NCI-H146 treated with DMSO at 0.1 percent for 48 hours (cell line): Measurements from ENCODE around the gene CLTCL1.
"Not testable (repeated sequence)": the region's sequence is repeated elsewhere in the genome, so short reads cannot be mapped to it uniquely, and the experiment has no call there.

Experiments used
- DNase-seq: peaks from one replicate; lab custom pipeline; 2025; ENCODE audit not compliant: unreplicated experiment; lab: John Stamatoyannopoulos, UW

CLTCL1 gene

DNA sequence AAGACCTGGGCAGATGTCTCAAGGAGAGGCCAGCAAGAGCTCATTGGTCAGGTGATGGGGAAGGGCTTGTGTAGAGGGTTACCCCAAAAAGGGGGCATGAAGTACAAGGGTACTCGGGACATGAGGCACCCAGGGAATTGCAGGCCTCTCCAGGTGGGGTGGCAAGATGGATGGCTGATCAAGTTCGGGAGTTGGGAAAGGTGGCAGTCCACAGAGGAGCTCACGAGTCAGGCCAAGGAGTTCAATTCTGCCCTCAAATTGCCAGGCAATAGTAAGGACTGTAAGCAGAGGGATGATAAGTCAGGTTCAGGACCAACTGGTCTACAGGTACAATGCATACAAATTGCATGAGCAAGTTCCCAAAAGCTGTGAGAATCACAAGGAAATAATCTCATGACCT, 70.7 kb downstream of the CLTCL1 start:
- DNase-seq = no peak

DNA sequence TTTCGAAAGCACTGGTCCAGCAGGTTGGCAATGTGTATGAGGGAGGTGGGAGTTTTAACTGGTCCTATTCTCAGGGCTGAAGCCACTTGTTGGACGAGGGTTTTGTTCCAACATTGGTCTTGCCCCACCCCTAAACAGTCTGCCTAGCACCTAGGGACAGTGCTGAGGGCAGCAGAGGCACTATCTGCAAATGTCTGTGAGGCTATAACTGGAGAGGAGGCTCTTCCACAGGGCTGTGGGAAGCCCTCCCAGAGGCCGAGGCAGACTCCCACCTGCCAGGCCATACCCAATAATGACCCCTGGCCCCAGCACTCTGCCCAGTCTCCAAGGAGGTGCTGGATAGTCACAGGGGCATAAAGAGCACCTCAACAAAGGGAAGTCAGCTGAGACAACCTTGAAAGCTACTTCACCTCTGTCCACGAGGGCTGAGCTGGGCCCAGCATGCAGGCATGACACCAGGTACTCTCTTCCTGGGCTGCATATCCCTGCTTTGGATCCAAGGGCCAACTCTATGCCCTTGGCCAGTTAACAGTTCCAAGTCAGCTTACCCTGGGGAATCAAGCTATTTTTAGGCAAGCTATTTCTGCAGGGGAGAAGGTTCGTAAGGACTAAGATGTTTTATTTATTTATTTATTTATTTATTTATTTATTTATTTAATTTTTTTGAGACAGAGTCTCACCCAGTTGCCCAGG, 72.8 kb downstream of the CLTCL1 start:
- DNase-seq = no peak

DNA sequence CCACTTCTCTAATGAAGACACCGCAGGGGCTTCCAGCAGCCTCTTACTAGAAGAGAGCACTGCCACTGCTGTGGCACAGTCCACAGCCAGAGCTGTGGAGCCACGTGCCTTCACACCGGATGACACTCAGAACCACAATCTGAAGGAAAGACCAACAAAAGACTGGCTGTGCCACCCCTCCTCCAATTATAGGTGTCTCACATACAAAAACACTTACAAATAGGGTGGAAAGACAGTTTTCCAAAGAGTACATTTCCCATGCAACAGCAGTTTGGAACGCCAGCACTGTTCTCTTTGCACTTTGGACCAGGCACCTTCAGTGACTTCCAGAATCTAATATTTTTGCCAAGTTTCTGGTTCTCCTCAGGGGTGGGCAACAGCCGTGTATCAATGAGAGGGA, 74.9 kb downstream of the CLTCL1 start:
- no peak for DNase-seq

DNA sequence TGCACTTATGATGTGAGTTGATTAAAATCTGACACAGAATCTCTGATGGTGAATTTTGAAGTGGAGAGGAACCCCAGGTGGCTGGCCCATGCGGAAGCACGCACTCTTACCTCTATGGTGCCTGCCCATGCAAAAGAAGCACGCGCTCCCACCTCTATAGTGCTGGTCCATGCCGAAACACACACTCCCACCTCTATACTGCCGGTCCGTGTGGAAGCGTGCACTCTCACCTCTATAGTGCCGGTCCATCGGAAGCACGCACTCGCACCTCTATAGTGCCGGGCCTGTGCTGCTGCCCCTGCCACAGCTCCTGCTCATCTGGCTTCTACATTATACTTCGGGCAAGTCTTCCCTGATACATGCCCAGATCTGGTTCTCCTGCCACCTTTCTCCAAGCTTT, 76.2 kb downstream of the CLTCL1 start:
- DNase-seq = no peak

DNA sequence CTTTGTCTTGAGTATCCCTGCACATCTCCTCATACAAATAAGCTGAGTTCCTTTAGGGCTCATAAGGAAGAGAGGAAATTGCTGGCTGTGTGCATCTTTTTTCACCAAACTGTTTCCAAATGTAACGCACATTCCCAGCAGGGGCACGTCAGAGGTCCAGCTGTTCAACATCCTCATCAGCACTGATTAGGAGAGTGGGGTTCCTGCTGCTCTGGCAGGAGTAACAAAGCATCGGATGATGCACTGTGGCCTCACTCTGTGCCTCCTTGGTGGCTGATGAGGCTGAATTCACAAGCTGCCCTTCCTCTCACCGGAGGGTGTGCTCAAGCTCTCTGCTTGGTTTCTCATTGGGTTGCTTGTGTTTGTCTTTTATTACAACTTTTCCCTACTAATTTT, 77.4 kb downstream of the CLTCL1 start:
- no peak for DNase-seq

DNA sequence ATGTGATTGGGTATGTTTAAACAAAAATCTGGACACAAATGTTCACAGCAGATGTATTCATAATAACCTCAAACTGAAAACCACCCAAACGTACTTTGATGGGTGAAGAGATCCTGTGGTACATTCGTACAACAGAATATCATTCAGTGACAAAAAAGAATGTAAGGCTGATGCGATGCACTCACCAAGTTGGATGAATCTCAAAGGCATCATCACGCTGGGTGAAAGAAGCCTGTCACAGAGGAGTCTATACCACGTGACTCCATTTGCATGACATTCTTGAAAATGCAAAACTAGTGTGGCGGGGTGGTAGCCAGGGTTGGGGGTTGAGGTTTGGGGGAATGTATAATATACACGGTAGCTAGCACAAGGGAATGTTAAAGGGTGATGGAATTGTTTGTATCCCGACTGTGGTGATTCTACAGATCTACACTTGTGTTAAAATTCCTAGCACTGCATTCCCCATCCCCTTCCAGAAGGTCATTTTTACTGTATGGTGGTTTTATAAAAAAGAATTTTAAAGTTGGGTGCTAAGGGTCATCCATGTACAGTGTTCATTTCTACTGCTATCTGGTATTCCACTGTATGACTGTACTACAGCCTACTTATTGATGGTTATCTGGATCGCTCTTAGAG, 78.0 kb downstream of the CLTCL1 start:
- DNase-seq = no peak

DNA sequence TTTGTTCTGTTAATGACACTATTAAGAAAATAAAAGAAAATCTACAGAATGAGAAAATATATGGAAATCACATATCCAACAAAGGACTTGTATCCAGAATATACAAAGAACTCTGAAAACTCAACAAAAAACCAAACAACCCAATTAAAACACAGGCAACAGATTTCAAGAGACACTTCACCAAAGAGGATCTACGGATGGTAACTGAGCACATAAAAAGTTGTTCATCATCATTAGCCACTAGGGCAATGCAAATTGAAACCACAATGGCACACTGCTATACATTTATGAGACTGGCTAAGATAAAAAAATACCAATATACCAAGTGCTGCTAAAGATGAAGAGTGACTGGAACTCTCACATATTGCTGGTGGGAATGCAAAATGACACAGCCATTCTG, 78.5 kb downstream of the CLTCL1 start:
- no peak for DNase-seq

DNA sequence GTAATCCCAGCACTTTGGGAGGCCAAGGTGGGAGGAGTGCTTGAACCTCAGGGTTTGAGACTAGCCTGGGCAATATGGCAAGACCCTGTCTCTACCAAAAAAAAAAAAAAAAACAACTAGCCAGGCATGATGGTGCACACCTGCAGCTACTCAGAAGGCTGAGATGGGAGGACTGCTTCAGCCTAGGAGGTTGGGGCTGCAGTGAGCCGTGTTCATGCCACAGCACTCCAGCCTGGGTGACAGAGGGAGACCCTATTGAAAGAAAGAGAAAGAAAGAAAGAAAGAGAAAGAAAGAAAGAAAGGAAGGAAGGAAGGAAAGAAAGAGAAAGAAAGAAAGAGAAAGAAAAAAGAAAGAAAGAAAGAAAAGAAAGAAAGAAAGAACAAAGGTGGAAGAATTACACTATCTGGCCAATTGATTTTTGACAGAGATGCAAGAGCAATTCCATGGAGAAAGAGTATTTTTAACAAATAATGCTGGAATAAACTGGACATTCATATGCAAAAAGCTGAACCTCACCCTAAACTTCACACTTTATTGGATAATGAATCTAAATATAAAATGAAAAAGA, 79.1 kb downstream of the CLTCL1 start:
- no peak for DNase-seq

DNA sequence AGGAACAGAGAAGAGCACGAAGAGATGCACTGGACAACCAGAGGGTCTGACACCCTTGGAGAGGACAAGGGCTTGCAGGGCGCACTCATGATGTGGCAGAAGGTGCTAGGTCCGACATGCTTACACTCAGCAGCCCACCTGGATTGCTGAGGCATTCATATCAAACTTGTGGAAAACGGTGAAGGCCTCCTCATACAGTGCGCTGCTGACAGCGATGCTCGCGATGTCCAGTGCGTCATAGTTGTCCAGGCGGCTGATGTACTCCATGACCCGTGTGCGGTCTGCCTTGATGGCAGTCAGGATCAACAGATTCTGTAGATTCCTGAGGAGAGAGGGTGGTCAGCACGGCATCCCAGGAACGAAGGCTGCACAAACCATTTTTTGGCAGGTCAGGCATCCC, 81.3 kb downstream of the CLTCL1 start:
- no peak for DNase-seq

DNA sequence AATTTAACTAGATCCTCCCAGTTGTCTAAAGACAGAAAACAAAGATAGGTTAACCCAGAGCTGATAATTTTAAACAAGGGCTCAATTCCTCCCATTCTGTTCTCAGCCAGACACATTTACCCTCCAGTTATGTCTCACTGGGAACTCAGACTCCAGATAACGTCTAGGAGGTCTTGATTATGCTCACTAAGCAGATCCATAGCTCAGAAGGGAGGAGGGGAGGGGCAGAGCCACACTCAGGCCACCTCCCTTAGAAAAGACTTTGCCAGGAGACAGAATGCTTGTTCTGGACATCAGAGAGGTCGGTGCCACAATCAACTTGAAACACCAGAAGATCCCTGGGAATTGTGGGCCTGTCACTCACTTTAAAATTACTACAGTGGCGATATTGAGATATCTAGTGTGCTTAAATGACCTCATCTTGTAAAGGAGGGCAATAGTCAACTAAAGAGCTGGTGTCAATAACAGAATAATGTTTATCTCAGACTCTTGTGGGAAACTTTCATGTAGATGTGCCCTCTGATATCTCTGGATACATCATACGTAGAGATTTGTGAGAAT, 83.2 kb downstream of the CLTCL1 start:
- DNase-seq = no peak

DNA sequence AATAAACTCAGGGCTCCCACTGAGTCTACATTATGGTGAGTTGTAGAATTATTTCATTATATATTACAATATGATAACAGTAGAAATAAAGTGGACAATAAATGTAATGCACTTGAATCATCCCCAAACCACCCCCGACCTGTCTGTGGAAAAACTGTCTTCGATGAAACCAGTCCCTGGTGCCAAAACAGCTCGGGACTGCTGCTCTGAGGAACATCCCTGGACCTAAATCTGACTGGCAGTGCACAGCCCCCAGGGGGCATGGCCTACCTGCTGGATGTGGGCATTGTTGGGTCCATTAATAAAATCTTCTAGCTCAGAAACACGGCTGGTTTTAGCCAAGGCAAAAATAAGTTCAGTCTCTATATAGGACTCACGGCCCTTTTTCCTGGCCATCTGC, 83.6 kb downstream of the CLTCL1 start:
- no peak for DNase-seq

DNA sequence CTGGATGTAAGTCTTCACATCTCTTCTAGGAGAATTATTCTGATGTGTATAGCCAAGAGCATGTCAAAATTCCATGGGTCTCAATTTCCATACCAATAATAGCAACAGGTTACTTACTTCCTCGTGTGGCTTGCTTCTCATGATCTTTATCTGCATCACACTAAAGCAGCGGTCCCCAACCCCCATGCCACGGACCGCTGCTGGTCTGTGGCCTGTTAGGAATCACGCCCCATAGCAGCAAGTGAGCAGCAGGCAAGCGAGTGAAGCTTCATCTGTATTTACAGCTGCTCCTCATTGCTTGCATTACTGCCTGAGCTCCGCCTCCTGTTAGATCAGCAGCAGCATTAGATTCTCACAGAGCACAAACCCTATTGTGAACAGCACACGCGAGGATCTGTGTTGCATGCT, 84.1 kb downstream of the CLTCL1 start:
- DNase-seq = no peak

DNA sequence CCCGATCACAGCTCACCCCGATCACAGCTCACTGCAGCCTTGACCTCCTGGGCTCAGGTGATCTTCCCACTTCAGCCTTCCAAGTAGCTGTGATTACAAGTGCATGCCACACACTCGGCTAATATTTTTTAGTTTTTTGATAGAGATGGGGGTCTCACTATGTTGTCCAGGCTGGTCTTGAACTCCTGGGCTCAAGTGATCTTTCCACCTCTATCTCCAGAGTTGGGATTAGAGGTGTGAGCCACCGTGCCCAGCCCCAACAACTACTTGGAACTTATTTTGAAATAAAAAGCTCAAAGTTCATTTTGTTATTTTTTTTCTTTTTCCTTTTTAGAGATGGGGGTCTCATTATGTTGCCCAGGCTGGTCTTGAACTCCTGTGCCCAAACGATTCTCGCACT, 85.2 kb downstream of the CLTCL1 start:
- DNase-seq = no peak

DNA sequence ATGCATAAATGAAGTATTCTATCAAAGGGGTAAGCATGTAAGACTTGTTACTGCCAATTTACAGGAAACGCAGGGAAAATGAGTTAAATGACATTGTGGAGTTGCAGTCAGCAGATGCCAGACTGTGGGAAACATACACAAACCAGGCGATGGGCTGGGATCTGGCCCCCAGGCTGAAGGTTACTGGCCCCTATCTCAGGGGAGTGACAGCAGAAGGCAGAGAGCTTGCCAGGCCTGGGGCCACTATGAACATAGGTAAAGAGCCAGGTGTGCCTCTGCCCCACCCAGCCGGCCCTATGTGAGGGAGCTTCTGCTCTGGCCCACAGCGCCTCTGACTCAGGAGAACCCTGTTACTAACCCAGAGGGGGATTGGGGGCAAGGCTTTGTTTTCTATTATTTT, 86.9 kb downstream of the CLTCL1 start:
- DNase-seq = no peak

DNA sequence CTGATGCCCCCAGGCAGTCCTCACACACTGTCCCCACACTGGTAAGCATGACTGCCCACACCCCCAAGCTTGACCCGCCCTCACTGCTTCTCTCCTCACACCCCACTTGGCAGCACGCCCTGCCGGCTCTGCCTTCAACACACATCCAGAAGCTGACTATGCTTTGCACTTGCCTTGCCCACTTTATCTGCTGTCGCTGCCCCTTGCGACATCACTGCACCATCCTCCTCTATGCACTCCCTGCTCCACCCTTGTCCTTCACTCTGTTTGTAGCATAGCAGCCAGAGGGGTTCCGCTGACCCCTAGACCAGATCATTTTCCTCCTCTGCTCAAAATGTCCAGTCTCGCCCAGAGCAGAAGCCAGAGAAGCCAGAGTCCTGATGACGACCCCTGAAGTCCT, 87.7 kb downstream of the CLTCL1 start:
- DNase-seq = no peak

DNA sequence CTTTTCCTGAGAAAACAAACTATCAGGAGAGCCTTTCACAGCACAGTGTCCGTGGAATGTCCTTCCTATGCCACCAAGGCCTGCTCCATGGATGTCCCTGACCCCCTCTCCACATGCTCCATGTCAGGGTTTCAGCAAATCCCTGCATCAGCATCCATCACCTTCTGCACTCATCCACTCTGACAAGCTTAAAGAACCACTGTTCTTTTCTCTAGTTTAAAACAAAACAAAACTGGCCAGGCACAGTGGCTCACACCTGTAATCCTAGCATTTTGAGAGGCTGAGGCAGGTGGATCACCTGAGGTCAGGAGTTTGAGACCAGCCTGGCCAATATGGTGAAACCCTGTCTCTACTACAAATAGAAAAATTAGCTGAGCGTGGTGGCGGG, 88.7 kb downstream of the CLTCL1 start:
- DNase-seq = not testable (repeated sequence)

DNA sequence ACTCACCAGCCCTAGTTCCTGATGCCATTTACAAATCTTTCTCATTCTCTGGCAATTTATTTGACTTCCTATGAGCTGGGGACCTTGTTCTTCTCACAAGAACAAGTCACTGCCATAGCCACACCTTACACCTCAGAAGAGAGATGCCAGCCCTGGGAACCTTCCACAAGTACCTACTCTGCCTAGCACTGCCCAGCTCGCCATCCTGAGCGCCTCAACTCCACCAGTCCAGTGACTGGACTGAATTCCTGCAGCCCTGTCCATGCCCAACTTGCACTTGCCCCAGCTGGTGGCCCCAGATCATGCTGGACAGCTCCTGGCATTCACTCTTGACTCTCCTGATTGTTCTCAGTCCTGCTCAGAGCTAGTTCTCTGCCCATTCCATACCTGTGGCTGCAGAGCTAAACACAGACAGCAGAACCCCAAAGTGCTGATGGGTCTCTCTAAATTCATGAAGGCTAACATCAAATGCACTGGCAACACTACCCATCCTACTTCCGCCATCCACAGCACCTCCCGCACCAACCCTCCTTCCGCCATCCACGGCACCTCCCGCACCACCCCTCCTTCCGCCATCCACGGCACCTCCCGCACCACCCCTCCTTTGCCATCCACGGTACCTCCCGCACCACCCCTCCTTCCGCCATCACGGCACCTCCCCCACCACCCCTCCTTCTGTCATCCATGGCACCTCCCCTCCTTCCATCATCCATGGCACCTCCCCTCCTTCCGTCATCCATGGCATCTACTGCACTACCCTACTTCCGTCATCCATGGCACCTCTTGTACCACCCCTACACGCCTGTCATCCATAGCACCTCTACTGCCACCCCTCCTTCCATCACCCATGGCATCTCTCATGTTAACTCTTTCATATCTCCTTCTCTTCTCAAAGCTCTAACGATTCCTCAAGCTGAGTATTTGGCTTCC, 89.4 kb downstream of the CLTCL1 start:
- DNase-seq = no peak

DNA sequence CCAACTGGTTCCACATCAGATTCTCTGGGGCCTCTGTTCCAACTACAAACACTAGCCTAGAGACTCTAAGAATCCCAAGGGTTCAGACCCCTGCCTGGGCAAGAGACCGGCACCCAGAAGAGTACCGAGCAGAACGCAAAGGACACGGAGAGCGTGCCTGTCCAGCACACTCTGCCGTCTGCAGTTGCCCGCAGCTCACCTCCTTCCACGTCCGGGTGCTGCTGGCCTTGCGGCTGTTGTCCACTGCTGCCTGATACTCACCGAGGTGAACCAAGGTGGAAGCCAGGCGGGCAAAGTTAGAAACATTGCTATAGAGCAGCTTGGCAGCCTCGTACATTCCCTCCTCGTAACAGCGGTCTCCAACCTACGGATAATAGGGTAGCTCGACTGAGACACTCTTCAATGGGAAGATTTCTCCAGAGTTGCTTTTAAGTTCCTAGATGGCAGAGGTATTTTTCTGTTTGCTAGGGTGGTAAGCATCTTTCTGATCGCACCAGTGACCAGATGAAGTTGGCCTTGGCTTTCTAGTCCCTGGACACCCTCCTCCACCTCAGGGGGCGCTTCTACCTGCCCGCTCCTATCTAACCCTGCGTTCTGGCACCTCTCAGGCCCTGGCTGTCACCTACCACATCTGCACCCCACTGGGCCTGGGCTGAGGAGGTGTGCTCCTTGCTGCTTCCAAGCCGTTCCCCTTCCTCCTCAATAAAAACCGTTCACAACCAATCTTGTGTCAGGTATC, 90.2 kb downstream of the CLTCL1 start:
- DNase-seq = no peak

DNA sequence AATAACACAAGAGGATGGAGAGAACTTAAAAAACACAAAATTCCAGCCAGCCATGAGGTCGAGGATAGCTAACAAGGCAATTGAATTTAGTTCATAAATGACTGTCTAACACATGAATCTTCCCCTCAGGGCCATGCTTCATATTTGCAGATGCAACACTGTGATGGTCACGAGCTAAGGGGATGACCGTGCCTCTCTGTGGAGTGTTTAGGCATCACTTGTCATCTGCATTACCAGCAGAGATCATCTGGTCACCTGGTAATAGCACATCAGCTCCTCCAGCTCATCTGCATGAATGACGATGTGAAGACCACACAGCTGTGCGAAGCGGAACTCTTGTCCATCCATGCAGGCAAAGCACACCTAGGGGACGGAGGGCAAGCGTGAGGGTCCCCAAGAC, 92.0 kb downstream of the CLTCL1 start:
- no peak for DNase-seq

DNA sequence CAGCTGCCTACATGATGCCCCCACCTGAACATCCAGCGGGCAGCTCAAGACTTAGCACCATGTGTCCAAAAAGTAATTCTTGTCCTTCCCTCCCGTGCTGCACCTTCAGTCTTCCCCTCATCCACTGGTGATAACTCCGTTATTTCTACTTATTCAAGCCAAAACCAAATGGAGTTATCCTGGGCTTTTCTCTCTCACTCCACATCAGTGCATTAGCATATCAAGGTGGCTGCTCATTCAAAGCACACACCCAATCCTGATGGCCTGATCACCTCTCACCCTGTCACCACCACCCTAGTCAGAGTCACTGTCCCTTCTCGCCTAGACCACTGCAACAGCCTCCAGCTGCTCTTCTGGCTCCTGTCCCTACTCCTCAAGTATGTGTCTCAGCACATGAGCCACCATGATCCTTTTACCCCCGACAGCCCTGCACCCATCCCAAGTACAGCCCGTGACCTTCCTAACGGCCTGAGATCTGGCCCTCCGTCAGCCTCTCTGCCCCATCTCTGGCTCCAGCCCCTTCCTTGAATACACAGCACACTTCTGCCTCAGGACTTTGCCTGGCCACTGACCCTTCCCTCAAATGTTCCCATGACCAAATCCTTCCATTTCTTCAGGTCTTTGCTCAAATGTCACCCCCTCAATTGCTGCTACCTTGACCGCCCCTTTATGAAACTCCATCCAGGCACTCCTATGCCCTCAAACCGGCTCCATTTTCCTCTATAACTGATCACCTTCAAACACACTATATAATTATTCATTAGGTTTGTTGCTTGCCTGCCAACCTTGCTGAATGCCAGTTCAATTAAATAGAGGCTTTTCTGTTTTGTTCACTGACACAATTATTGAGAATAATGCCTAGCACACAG, 93.3 kb downstream of the CLTCL1 start:
- DNase-seq = no peak
